ENCODE results near the gene CBX7. TPM values are rescaled to one million over a fixed set of nuclear protein-coding genes. Genes with fewer than 3 reads are reported as not detected.

CBX7 gene
- total RNA-seq, 2 donors from 2014 or later: 82.7 to 115 TPM

DNA sequence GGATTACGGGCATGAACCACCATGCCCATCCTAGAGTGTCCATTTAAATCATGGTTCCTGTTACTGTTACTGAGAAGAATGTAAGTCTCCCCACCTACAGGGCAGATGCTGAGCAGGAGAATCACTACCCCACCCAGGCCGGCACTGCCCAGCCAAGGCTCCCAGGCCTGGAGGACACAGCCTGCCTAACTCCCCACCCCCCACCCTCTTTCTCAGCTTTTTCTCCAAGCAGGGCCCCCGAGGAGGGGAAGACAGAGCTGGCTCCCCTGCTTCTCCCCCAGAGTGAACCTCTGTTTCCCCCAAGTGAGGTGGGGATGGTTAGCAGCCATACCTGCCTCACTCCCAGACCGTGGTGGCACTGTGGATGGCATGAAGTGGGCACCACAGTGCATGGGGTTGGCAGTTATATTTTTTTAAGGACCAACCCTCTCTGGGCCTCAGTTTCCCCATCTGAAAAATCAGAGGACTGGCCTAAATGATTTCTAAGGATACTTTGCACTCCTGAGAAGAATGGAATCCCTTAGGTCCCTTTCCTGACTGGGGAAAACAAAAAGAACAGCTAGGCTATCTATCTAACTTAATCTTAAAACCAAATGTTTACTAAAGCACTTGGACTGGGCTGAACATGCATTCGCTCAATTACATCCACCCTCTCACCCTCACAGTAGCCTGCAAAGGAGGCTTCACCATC lies 5.0 kb downstream of the CBX7 start:
- no peaks in the 10 kb centered on the region for H3K9me3 ChIP-seq
- DNase-seq (ENCODE audit: low spot score): no peak
- no peaks in the 10 kb centered on the region for H3K36me3 ChIP-seq
- no peak overlapping the region for H3K4me3 ChIP-seq
- WGBS: 78% methylated on average over 5 of the region's 5 CpGs
- intact Hi-C loops (cut with DNase I): no loop called here
- H3K4me1 ChIP-seq (replicated peaks): peaks cover 23% of the 10 kb centered on the region
- TF ChIP-seq POLR2AphosphoS5 (IDR thresholded peaks at IDR 0.05): no peak
- TF ChIP-seq POLR2A (IDR thresholded peaks at IDR 0.05): no peak
- no peak for TF ChIP-seq CTCF (IDR thresholded peaks at IDR 0.05)
- H3K27me3 ChIP-seq (replicated peaks; ENCODE audit: insufficient read depth): no peaks in the 10 kb centered on the region
- H3K27ac ChIP-seq: peak overlapping the region; percentile 71 to 98

DNA sequence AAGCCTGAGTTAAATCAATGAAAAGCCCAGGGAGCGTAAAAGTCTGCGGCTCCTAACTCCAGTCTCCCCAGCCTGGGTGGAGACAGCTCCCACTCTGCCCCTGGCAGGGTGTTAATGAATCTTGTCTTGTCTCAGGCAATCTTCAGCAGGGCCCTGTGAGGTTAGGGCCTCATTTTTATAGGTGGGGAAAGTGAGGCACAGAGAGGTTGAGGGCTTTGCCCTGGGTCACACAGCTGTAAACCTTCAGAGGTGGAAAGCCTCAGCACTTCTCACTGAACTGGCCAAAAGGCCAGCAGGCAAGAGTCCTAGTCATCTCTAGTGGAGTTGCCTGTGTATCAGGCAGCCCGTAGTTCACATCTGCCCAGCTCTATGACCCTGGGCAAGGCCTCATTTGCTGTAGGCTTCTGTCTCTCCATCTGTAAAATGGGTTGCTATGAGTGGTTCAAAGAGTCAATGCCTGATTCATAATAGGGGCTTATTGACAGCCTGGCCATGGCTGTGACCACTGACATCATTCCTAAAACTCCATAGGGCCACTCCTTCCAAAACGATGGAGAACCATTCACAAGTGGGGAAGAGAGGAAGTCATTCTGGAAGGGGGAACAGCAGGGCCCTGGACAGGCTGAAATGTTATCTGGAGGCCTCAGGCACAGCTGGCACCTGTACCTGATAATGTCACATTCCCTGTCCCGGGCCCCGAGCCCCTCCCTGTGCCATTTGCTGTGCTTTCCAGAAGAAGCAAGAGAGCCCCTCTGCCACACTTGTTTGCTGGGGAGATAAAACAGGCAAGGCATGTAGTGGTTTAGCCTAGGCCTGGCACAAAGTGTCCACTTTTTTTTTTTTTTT lies 6.0 kb downstream of the CBX7 start:
- no peak for DNase-seq (ENCODE audit: low spot score)
- Histone ChIP-seq H3K36me3 (no peaks in the 10 kb centered on the region), H3K4me3 (peak overlapping the region in 1 of 2 donors; percentile 89), H3K4me1 (replicated peaks) (peaks cover 23% of the 10 kb centered on the region), H3K27ac (peak overlapping the region; percentile 97 to 98), H3K9me3 (no peaks in the 10 kb centered on the region), H3K27me3 (replicated peaks; ENCODE audit: insufficient read depth) (no peaks in the 10 kb centered on the region)
- 62% methylated on average over 6 of the region's 6 CpGs for WGBS
- intact Hi-C loops (cut with DNase I): no loop called here
- TF ChIP-seq CTCF (IDR thresholded peaks at IDR 0.05) (no peak), POLR2AphosphoS5 (IDR thresholded peaks at IDR 0.05) (no peak), POLR2A (IDR thresholded peaks at IDR 0.05) (no peak)

GRCh38 chr22:39144101-39144767 lies 8.2 kb downstream of the CBX7 start:
- Histone ChIP-seq H3K9me3 (no peaks in the 10 kb centered on the region), H3K4me3 (peak overlapping the region; percentile 89 to 94), H3K27ac (peak overlapping the region; percentile 97 to 98), H3K27me3 (replicated peaks; ENCODE audit: insufficient read depth) (no peaks in the 10 kb centered on the region), H3K4me1 (replicated peaks) (peaks cover 15% of the 10 kb centered on the region), H3K36me3 (no peaks in the 10 kb centered on the region)
- TF ChIP-seq POLR2AphosphoS5 (IDR thresholded peaks at IDR 0.05) (peak; percentile 27), POLR2A (IDR thresholded peaks at IDR 0.05) (peak; percentile 55), CTCF (IDR thresholded peaks at IDR 0.05) (no peak)
- intact Hi-C loops (cut with DNase I): no loop called here
- no peak for DNase-seq (ENCODE audit: low spot score)
- 8% methylated on average over 21 of the region's 22 CpGs for WGBS

- Histone ChIP-seq H3K27ac (no peak overlapping the region), H3K4me3 (no peak overlapping the region), H3K36me3 (no peaks in the 10 kb centered on the region), H3K27me3 (replicated peaks; ENCODE audit: insufficient read depth) (no peaks in the 10 kb centered on the region), H3K4me1 (replicated peaks) (peaks cover 9% of the 10 kb centered on the region), H3K9me3 (no peaks in the 10 kb centered on the region)
- 92% methylated on average over 14 of the region's 14 CpGs for WGBS
- no peak for TF ChIP-seq POLR2A (IDR thresholded peaks at IDR 0.05)
- TF ChIP-seq POLR2AphosphoS5 (IDR thresholded peaks at IDR 0.05): no peak
- TF ChIP-seq CTCF (IDR thresholded peaks at IDR 0.05): no peak
- DNase-seq (ENCODE audit: low spot score): no peak
- intact Hi-C loops (cut with DNase I): no loop called here
Observed at GRCh38 chr22:39142088-39142680, 10.3 kb downstream of the CBX7 start.
